ENCODE results near the gene CCDC43. TPM values are rescaled to one million over a fixed set of nuclear protein-coding genes. Genes with fewer than 3 reads are reported as not detected.

The CCDC43 gene
- total and polyA plus RNA-seq, 2 of the 8 experiments (the other 6 are each of a cell fraction or from before 2014, with no cell fraction given): 4.9 to 38.1 TPM

DNA sequence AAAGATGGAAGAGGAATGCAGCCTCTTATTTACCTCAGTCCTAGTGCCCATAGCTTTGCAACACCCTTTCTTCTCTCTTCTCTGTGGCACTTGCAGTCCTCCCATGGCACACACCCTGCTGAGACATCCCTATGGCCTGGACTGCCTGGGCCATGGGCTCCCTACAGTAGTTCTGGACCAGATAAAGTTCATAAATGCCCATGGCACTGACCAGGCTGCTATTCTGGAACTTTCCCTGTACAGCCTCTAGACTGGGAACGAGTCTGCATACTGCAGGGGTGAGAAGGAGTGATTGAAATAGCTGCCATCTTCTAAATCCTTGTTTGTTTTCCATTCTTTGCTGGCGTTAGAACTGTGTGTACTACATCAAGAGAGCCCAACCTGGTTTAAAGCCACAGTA, 44.7 kb upstream of the CCDC43 start:
- peaks cover 0 to 2% of the 10 kb centered on the region in 2 experiments for H4K20me1 ChIP-seq (replicated peaks in 1 of 2; ENCODE audit: control insufficient read depth in 1 of 2, insufficient read depth in 2 of 2, low read length in 2 of 2)
- no peaks in the 10 kb centered on the region for H3K27me3 ChIP-seq (replicated peaks in 1 of 4; ENCODE audit: control insufficient read depth in 3 of 4, extremely low read depth in 1 of 4, insufficient read depth in 3 of 4, low read length in 3 of 4)
- no peak overlapping the region for H3K4me2 ChIP-seq (ENCODE audit: insufficient read depth in 1 of 2, low read depth in 2 of 2, low read length in 2 of 2)
- no peak overlapping the region for H2BK5ac ChIP-seq (ENCODE audit: low read depth, low read length)
- WGBS, 2 experiments (ENCODE audit: extremely low coverage in 1 of 2, insufficient coverage in 1 of 2, insufficient read length in 1 of 2, insufficient replicate concordance in 2 of 2, low coverage in 1 of 2, low lambda C conversion rate in 2 of 2, missing lambda C conversion rate in 1 of 2): 97% methylated on average over 2 of the region's 2 CpGs; no CpG with 5 or more reads in 1 of the 2 experiments
- H3K14ac ChIP-seq (ENCODE audit: insufficient read length): no peak overlapping the region
- H2BK15ac ChIP-seq (ENCODE audit: low read length): no peak overlapping the region
- no peak overlapping the region for H4K91ac ChIP-seq (replicated peaks; ENCODE audit: insufficient read length, low read length)
- FAIRE-seq (no peak), DNase-seq (ENCODE audit: low read depth in 1 of 2, low spot score in 2 of 2) (no peak)
- H3K23me2 ChIP-seq (ENCODE audit: low read depth, low read length): no peaks in the 10 kb centered on the region; the same call in 1 of the 2 replicates
- H3K79me1 ChIP-seq (ENCODE audit: low read depth, low read length): no peaks in the 10 kb centered on the region
- no peak overlapping the region for H3K4me3 ChIP-seq (ENCODE audit: extremely low read depth in 1 of 4, insufficient read depth in 2 of 4, low read depth in 3 of 4, low read length in 4 of 4)
- H3K23ac ChIP-seq (ENCODE audit: insufficient read length): no peak overlapping the region
- no peak overlapping the region for H3K27ac ChIP-seq (ENCODE audit: low read depth, low read length)
- no peak overlapping the region for H3K4ac ChIP-seq (replicated peaks; ENCODE audit: insufficient read length, low read depth, low read length)
- H3K79me2 ChIP-seq (ENCODE audit: control insufficient read depth in 1 of 2, insufficient read depth in 2 of 2, low read length in 2 of 2): no peaks in the 10 kb centered on the region
- TF ChIP-seq TAF1 (IDR thresholded peaks at IDR 0.05; ENCODE audit: low read depth, low read length) (no peak), CTBP2 (IDR thresholded peaks at IDR 0.05; ENCODE audit: borderline replicate concordance, insufficient read depth, insufficient read length, low read length) (no peak)
- H3K18ac ChIP-seq (ENCODE audit: extremely low read depth, low read length): no peak overlapping the region
- no peak overlapping the region for H2AFZ ChIP-seq (ENCODE audit: low read length)
- ChIA-PET CTCF (ENCODE audit: partially characterized antibody) (interaction anchor here (0.7 to 7.1 kb wide), 15 partner anchors 8 to 365 kb away, joined by 3 to 38 read pairs (median 4); partner anchors contain the start of gene CCDC43), POLR2A (ENCODE audit: partially characterized antibody) (no interaction called here)
- peaks cover 2 to 6% (median 3%) of the 10 kb centered on the region in 4 experiments; a peak in 4 of 7 replicates for H3K4me1 ChIP-seq (replicated peaks in 1 of 4; ENCODE audit: control insufficient read depth in 3 of 4, insufficient read depth in 4 of 4, low read length in 3 of 4)
- no peak overlapping the region for H2BK12ac ChIP-seq (ENCODE audit: low read depth, low read length)
- no peak overlapping the region for H2BK20ac ChIP-seq (ENCODE audit: low read length)
- H3K36me3 ChIP-seq (ENCODE audit: control insufficient read depth in 2 of 4, insufficient read depth in 4 of 4, low read length in 3 of 4): peaks cover 10 to 38% (median 19%) of the 10 kb centered on the region in 4 experiments; a peak in 7 of 8 replicates
- no peak overlapping the region for H2BK120ac ChIP-seq (replicated peaks; ENCODE audit: low read depth, low read length)
- no peak overlapping the region for H3K9ac ChIP-seq (replicated peaks in 1 of 4; ENCODE audit: extremely low read depth in 1 of 4, low read depth in 3 of 4, low read length in 3 of 4)
- no peak overlapping the region for H3K56ac ChIP-seq (replicated peaks; ENCODE audit: insufficient read length, low read depth, low read length)
- no peak overlapping the region for H4K8ac ChIP-seq (ENCODE audit: extremely low read depth, insufficient read depth, low read length)
- no peak overlapping the region for H2AK5ac ChIP-seq (ENCODE audit: low read depth, low read length)
- H3K9me3 ChIP-seq (ENCODE audit: insufficient read depth in 2 of 2, low read depth in 1 of 2, low read length in 1 of 2): no peaks in the 10 kb centered on the region
- no peak overlapping the region for H4K5ac ChIP-seq (ENCODE audit: insufficient read length, low read depth, low read length)
